Lower leg skin (tissue), 4 donors: ENCODE results near the gene PYCARD. TPM values are rescaled to one million over a fixed set of nuclear protein-coding genes. Genes with fewer than 3 reads are reported as not detected.

ENCODE experiments used
- DNase-seq, 2 donors: peaks; one replicate each; pipeline ENCODE4 v3.0.0-alpha.2; 2019; ENCODE audit warnings: low spot score in 2 of 2
- H3K4me3 ChIP-seq: fragments of 200-600 bp; sonication (generic); 2 replicates; pipeline ENCODE4 v1.5.1; 2017; ENCODE audit warnings: mild to moderate bottlenecking, low read depth; ENCODE audit not compliant: poor library complexity, severe bottlenecking
- POLR2A ChIP-seq, 2 donors: fragments of 450-650 bp; IDR thresholded peaks; one replicate each; pipeline ENCODE4 v1.6.1; 2016 to 2017; ENCODE audit warnings: antibody characterized with exemption in 2 of 2, mild to moderate bottlenecking in 1 of 2, moderate library complexity in 1 of 2
- WGBS, 2 donors: methylation state at CpG; one replicate each; pipeline ENCODE4 v1.1.5; 2018; 5-methylcytosine and 5-hydroxymethylcytosine counted together
- intact Hi-C: fragments of 100-400 bp; cut with DNase I; formaldehyde crosslinking; loops from one replicate; pipeline ENCODE4 v1.15.0; 2023; ENCODE audit warnings: low total_unique reads
- total RNA-seq, 4 donors: library from RNA; depleted of rRNA; stranded (reverse); fragments of >200 nt; gene quantifications; one replicate each; pipeline ENCODE4 v1.1.0, GENCODE V29; 2016
- TF ChIP-seq, protein P1 (sequence below), 3 donors: fragments of 450-650 bp; IDR thresholded peaks; one replicate each; pipeline ENCODE4 v1.5.1; 2016; ENCODE audit warnings: antibody characterized with exemption in 3 of 3, mild to moderate bottlenecking in 3 of 3, moderate library complexity in 2 of 3

PYCARD gene
- total RNA-seq, 4 donors from 2014 or later, result 87.5 to 140 (median 122) TPM

DNA sequence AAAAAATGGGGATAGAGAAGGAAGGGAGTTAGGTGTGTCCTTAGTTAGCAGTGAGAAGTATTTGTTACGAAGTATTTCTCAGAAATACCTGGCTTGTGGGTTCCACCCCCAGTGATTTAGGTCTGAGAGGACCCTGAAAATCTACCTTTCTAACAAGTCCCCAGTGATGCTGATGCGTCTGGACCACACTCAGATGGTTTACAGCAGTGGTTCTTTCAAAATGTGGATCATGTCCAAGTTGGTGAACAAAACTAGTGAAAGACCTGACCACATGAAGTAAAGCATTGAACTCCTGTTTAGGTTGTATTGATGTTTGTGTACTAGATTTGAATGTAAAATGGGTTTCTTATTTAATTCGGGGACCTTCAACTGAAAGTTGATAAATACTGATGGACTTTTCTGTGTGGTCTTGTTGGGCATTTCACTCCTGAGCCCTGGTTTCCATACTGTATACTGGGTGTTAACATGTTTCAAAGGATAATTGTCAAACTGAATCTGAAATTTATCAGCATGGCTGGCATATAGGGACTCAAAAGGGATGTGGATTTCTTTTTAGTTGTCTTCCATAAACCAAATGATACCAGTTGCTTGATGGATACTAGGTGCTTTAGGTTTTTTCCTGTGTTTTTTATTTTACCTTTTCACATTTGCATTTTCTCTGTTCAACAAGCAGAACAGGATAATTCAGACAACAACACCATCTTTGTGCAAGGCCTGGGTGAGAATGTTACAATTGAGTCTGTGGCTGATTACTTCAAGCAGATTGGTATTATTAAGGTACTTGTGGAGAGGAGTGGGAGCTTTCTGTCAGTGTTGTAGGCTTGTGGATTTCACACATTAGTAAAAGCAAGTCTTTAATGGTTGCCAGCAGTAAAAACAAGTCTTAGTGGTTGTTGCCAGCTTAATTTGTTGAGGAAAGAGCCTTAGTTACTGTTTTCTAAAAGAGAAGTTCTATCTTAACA lies 13.8 kb downstream of the PYCARD start:
- DNase-seq, result no peak
- 86 to 88% methylated on average over 3 of the region's 3 CpGs for WGBS, 2 donors
- no peak for TF ChIP-seq POLR2A (IDR thresholded peaks at IDR 0.05)
- TF ChIP-seq, protein P1, sequence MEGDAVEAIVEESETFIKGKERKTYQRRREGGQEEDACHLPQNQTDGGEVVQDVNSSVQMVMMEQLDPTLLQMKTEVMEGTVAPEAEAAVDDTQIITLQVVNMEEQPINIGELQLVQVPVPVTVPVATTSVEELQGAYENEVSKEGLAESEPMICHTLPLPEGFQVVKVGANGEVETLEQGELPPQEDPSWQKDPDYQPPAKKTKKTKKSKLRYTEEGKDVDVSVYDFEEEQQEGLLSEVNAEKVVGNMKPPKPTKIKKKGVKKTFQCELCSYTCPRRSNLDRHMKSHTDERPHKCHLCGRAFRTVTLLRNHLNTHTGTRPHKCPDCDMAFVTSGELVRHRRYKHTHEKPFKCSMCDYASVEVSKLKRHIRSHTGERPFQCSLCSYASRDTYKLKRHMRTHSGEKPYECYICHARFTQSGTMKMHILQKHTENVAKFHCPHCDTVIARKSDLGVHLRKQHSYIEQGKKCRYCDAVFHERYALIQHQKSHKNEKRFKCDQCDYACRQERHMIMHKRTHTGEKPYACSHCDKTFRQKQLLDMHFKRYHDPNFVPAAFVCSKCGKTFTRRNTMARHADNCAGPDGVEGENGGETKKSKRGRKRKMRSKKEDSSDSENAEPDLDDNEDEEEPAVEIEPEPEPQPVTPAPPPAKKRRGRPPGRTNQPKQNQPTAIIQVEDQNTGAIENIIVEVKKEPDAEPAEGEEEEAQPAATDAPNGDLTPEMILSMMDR (IDR thresholded peaks at IDR 0.05), result no peak
- H3K4me3 ChIP-seq, result no peak overlapping the region
- intact Hi-C loops, result no loop called here

DNA sequence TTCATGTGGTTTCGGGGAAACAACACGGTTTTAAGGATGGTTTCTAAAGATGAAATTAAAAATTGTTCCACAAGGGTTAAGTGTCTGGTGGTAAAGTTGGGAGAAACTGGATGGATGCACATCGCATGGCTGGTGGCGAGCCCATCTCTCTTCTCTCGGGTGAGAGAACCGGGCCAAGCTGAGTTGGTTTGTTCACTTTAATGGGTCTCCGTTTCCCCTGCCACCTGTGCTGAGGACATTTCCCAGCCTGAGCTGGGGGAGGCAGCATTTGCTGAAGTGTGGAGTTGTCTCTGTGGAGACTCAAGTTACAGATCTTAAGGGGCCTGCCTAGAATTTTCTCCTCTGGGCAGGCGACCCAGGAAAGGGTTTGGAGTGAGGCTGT lies 14.8 kb downstream of the PYCARD start:
- TF ChIP-seq, protein P1 (IDR thresholded peaks at IDR 0.05), result no peak
- TF ChIP-seq POLR2A (IDR thresholded peaks at IDR 0.05), result no peak
- H3K4me3 ChIP-seq, result no peak overlapping the region
- intact Hi-C loops, result no loop called here
- WGBS, 2 donors, result 76 to 82% methylated on average over 8 of the region's 8 CpGs
- DNase-seq, result no peak

DNA sequence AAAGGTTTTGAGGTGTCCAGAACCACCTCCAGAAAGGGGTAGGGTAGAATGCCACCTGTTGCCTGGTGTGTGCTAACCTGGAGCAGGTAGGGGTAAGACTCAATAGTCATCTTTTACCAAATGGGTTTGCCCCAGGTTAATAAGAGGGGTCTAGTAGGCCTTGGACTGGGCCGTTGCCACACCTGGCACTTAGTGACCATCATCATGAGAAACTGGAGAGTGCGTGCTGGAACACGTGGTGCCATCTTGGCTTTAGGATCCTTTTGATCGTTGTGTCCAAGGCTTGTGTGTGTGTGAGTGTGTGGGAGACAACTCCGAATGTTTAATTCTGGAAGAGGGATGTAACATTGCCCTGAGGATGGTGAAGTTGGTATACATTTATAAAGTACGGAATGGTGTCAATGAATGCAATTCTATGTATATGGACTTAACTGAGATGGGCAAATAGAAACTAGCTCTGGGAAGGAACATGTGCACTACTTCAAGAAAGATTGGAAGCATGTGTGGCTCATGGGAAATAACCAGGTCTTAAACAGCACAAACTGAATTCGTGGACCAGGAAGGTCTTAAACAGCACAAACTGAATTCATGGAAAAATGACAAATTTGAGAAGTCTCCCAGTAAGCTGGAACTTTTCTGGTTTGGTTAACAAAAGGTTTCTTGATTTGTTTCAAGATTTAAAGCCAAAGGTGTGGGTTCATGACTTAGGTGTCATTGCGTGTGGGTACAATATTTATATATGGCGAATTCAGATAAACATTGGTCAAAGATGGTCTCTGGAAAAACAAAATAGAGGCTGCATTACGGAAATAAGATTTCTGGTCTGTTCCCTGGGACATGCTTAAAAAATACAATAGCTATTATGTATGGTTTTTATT lies 15.4 kb downstream of the PYCARD start:
- no peak for TF ChIP-seq POLR2A (IDR thresholded peaks at IDR 0.05)
- TF ChIP-seq, protein P1 (IDR thresholded peaks at IDR 0.05), result no peak
- no peak overlapping the region for H3K4me3 ChIP-seq
- intact Hi-C loops, result no loop called here
- no peak for DNase-seq
- WGBS, 2 donors, result 75 to 81% methylated on average over 10 of the region's 10 CpGs

DNA sequence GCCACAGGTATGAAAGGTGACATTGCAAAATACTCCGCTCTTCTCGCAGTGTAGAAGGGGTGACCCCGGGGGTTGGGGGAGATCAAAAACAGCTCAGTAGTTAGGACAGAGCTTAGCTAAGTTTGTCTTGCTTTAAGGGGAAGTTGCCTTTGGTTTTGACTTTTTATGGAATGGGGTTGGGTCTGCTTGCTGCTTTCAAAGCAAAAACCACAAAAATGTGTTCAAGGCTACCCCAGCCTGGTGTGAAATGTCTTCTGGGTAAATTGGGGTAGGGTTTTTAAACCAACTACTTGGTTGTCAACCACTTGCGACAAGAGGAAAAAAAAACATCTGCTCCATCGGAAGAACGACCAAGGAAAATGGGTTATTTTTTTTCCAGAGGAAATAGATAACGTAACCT lies 16.4 kb downstream of the PYCARD start:
- WGBS, 2 donors, result 83 to 85% methylated on average over 7 of the region's 7 CpGs
- no peak for DNase-seq
- intact Hi-C loops, result no loop called here
- no peak overlapping the region for H3K4me3 ChIP-seq
- TF ChIP-seq, protein P1 (IDR thresholded peaks at IDR 0.05), result no peak
- TF ChIP-seq POLR2A (IDR thresholded peaks at IDR 0.05), result no peak

- no peak overlapping the region for H3K4me3 ChIP-seq
- intact Hi-C loops, result no loop called here
- no peak for DNase-seq
- TF ChIP-seq POLR2A (IDR thresholded peaks at IDR 0.05), result no peak
- TF ChIP-seq, protein P1 (IDR thresholded peaks at IDR 0.05), result no peak
- WGBS, 2 donors, result 67 to 69% methylated on average over 5 of the region's 5 CpGs
Observed at GRCh38 chr16:31185339-31185738, 17.2 kb downstream of the PYCARD start.
